GM12801 (cell line): ENCODE measurements around the gene TIA1.

Experiments used
- TF ChIP-seq, protein P1 (sequence below): IDR thresholded peaks from one replicate; pipeline ENCODE4 v1.5.1; 2011; ENCODE audit warnings: control low read depth; ENCODE audit not compliant: insufficient read length; ENCODE audit errors: extremely low read depth

Gene TIA1

DNA sequence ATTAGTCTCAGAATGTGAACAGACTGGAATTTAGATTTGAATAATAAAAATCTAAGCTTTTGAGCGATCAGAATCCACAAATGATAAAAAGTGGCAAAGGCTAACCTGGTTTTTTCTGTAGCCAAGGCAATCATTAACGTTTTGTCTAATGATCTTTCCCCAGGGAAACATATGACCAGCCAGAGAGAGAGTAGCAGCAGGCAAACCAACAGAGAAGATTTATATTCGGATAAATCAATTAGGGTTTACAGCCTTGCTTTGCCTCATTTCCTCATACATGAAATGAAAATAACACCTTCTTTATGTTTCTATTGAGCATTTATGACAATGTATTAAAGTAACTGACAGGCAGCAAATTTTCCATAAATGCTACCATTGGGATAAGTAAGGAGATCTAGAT lies 14.5 kb downstream of the TIA1 start:
- TF ChIP-seq, protein P1, sequence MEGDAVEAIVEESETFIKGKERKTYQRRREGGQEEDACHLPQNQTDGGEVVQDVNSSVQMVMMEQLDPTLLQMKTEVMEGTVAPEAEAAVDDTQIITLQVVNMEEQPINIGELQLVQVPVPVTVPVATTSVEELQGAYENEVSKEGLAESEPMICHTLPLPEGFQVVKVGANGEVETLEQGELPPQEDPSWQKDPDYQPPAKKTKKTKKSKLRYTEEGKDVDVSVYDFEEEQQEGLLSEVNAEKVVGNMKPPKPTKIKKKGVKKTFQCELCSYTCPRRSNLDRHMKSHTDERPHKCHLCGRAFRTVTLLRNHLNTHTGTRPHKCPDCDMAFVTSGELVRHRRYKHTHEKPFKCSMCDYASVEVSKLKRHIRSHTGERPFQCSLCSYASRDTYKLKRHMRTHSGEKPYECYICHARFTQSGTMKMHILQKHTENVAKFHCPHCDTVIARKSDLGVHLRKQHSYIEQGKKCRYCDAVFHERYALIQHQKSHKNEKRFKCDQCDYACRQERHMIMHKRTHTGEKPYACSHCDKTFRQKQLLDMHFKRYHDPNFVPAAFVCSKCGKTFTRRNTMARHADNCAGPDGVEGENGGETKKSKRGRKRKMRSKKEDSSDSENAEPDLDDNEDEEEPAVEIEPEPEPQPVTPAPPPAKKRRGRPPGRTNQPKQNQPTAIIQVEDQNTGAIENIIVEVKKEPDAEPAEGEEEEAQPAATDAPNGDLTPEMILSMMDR = no peak

DNA sequence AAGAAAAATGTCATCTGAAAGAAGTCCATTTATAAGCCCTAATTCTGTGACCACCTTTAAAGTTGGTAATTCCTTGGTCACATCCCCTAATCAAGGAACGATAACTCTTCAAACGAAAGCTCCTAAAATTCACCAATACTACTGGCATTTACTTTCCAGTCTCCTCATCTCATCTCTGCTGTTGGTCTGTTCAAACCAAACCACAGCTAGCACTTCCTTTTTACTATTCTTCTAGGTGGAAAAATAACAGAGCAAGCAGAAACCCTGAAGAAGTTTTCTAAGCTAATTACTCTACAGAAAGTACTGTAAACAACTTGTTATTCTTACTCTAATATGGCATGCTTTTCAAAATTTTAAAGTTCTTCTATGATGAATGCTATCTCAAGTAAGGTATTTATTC lies 21.6 kb downstream of the TIA1 start:
- TF ChIP-seq, protein P1 = no peak

DNA sequence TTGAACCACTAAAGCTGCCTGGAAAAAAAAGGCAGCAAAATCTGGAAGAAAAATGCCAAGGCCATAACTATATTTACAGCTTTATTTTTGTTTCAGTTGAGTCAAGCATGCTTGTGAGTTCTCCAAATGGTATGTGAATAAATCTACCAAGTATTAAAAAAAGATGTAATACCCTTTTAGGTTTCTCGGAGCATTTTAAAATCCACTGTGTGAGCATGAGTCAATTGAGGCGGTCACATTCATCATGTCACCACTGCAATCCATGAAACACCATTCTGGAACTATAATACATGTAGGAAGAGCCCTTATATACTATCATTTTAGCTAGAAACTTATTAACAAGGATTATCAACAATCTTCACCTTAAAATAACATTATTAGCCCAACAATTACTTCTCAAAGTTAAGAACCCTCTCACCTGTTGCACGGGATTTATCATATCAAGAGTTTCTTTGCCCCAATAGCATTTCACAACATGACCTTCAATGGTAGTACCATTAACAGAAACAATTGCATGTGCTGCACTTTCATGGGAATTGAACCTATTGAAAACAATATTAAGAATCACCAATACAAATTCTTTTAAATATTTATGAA lies 33.4 kb downstream of the TIA1 start:
- TF ChIP-seq, protein P1 = no peak

DNA sequence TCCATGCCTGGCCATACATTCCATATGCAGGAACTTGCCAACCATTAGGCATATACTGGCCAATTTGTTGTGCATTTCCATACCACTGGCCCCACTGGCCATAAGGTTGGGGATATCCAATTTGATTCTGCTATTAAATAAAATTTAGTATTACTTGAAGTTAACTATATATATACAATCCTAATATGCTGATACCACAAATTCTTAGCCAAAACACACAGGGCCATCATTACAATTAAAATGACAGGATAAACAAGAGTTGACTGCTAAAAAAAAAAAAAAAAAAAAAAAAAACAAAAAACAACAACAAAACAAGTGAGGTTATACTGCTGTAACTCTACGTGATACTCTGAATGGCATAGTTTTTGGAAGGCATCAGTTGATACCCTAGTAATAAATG lies 34.1 kb downstream of the TIA1 start:
- TF ChIP-seq, protein P1 = no peak

DNA sequence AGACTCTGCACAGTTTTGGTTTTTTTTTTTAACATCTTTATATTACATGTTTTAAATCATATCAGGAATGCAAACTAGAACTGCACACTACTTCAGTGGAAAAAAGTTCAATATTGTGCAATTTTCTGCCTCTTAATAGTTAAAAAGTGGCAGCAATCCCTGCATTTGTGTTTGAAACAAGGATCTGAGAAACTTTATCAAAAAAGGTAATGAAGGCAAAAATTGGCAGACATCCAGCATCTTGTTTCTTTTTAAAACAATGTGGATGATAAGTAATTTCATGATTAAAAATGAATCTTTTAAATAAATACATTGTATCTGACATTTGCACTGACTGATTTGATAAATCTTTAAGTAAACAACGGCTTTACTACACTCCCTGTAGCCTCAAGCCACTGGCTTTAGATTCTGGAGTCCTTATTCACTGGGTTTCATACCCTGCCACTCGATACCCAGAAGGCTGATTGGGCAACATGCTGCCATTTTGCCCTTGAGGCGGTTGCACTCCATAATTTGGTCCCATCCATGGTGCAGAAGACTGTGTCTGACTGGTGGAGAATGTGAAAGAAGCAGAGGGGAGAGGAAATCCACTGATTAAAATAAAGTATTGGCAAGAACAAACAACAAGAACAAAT lies 36.0 kb downstream of the TIA1 start:
- TF ChIP-seq, protein P1 = no peak

DNA sequence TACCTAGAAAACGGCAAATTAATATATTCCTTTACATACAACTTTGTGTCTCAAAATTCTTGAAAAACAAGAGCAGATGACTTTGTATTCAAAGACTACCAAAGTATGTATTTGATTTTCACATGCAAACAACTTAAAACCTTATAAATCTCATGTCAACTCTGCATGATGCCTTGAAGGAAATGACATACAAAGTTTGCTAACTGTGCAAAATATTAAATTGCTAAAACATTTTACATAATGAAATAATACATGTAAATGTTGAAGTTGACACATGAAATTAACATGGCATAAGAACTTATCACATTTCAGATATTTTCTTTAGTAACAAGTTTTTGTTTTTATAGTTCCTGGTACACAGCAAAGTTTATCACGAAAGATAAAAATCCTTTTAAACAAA lies 36.8 kb downstream of the TIA1 start:
- TF ChIP-seq, protein P1 = no peak

DNA sequence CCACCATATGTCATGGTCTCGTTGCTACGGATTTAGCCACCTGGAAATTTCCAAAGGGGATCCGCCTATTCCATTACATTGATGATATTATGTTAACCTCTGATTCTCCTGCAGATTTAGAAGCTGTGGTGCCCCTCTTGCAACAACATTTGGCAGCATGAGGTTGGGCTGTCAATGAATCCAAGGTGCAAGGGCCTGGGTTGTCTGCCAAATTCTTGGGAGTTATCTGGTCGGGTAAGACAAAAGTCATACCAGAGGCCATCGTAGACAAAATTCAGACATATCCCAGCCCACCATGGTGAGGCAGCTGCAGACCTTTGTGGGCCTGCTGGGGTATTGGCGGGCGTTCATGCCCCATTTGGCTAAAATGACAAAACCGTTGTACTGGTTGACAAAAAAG lies 44.0 kb downstream of the TIA1 start:
- TF ChIP-seq, protein P1 = no peak
